HFFc6 (cell line): ENCODE data around the gene RPA3. TPM values are rescaled to one million over a fixed set of nuclear protein-coding genes. Genes with fewer than 3 reads are reported as not detected.
A peak's percentile ranks its signal among the peaks of the same experiment; 100 is the strongest.
"Not testable (repeated sequence)": the region's sequence is repeated elsewhere in the genome, so short reads cannot be mapped to it uniquely, and the experiment has no call there.

Experiments used
- DNase-seq: peaks from one replicate; pipeline ENCODE4 v3.0.0-alpha.2; 2018
- H3K27ac Mint-ChIP-seq: 2 replicates; pipeline ENCODE4 v1.8.0; 2020; ENCODE audit warnings: mild to moderate bottlenecking, mixed read lengths
- H3K27me3 Mint-ChIP-seq: 2 replicates; pipeline ENCODE4 v1.8.0; 2021; ENCODE audit warnings: mild to moderate bottlenecking, moderate library complexity, mixed read lengths; ENCODE audit not compliant: insufficient read depth
- H3K36me3 Mint-ChIP-seq: 2 replicates; pipeline ENCODE4 v1.8.0; 2021; ENCODE audit warnings: low read depth, mixed read lengths
- H3K4me1 Mint-ChIP-seq: 2 replicates; pipeline ENCODE4 v1.8.0; 2020; ENCODE audit warnings: low read depth, mixed read lengths
- H3K4me3 Mint-ChIP-seq: 2 replicates; pipeline ENCODE4 v1.8.0; 2020; ENCODE audit warnings: mild to moderate bottlenecking, moderate library complexity, mixed read lengths
- H3K9me3 Mint-ChIP-seq: 2 replicates; pipeline ENCODE4 v1.8.0; 2020; ENCODE audit warnings: mild to moderate bottlenecking, mixed read lengths
- CTCF ChIP-seq: fragments of 200-600 bp; sonication (generic); IDR thresholded peaks from 2 replicates; pipeline ENCODE4 v1.5.0; 2021; ENCODE audit warnings: antibody characterized with exemption, mild to moderate bottlenecking
- total RNA-seq, 6 experiments: library from RNA; stranded (reverse); fragmentation: NEBNext Ultra II Directional; extraction: Animal tissue kit (Norgen Biotek cat#: 25700); gene quantifications; 2 replicates in 1 of 6; 3 replicates in 5 of 6; pipeline ENCODE4 v1.2.3, GENCODE V29; 2021

RPA3 gene
- total RNA-seq, 6 experiments from 2014 or later = 36.7 to 58.0 (median 51.1) TPM

DNA sequence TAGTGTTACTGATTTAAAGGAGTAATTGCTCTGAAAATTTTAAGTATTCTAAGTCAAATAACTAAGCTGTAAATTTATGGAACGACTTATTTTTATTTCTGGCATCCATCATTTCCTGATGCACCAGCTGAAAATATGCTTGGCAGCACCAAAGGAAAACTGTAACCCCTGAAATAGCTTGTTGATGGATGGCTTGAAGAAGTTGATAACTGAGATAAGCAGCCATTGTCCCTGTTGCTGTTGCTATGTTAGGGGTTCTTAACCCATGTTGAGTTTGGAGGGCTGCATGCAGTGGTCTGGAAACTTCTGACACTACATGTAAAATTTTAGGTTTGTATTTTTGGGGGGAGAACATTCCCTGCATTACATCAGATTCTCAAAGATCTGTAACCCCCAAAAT, 30.6 kb downstream of the RPA3 start:
- no peak overlapping the region for H3K4me3 Mint-ChIP-seq
- no peaks in the 10 kb centered on the region; the same call in none of the 2 replicates for H3K27me3 Mint-ChIP-seq
- DNase-seq = no peak
- no peak overlapping the region for H3K27ac Mint-ChIP-seq
- no peak for TF ChIP-seq CTCF
- H3K9me3 Mint-ChIP-seq = no peaks in the 10 kb centered on the region
- H3K36me3 Mint-ChIP-seq = no peaks in the 10 kb centered on the region
- peaks cover 12% of the 10 kb centered on the region for H3K4me1 Mint-ChIP-seq

- H3K27ac Mint-ChIP-seq = no peak overlapping the region
- no peak overlapping the region for H3K4me3 Mint-ChIP-seq
- TF ChIP-seq CTCF = no peak
- H3K36me3 Mint-ChIP-seq = no peaks in the 10 kb centered on the region
- DNase-seq = no peak
- peaks cover 8% of the 10 kb centered on the region for H3K4me1 Mint-ChIP-seq
- no peaks in the 10 kb centered on the region; the same call in none of the 2 replicates for H3K27me3 Mint-ChIP-seq
- no peaks in the 10 kb centered on the region for H3K9me3 Mint-ChIP-seq
These were observed 31.4 kb downstream of the RPA3 start for GRCh38 chr7:7686811-7687508.

DNA sequence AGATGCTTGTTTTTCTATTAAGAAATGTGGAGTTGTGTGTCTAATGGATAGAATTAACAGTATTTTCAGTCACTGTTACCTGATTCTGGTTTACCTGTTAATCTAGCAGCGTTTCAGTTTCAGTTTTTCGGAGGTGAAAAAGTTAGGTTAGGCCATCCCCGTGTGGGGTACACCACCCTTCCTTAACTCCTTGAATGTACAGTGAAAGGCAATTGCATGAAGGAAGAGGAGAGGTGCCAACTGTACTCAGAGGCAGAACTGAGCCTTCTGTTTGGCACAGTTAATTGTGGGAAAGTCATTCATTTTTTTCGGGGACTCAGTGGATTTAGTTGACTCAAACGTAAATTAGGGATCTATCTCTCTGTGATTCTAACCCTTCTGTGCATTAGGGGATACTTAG, 35.5 kb downstream of the RPA3 start:
- no peak for TF ChIP-seq CTCF
- no peaks in the 10 kb centered on the region; the same call in none of the 2 replicates for H3K27me3 Mint-ChIP-seq
- no peak overlapping the region for H3K4me3 Mint-ChIP-seq
- no peaks in the 10 kb centered on the region for H3K9me3 Mint-ChIP-seq
- H3K27ac Mint-ChIP-seq = no peak overlapping the region
- 0 out of 2 replicates have a peak, but pooled peaks cover 2% of the 10 kb centered on the region for H3K36me3 Mint-ChIP-seq
- no peak for DNase-seq
- H3K4me1 Mint-ChIP-seq = peaks cover 15% of the 10 kb centered on the region

- Mint-ChIP-seq H3K9me3 (no peaks in the 10 kb centered on the region), H3K4me3 (no peak overlapping the region), H3K4me1 (peaks cover 13% of the 10 kb centered on the region), H3K27me3 (no peaks in the 10 kb centered on the region; the same call in none of the 2 replicates), H3K36me3 (peaks cover 9% of the 10 kb centered on the region; the same call in 1 of the 2 replicates), H3K27ac (no peak overlapping the region)
- no peak for DNase-seq
- TF ChIP-seq CTCF = no peak
These were observed 36.5 kb downstream of the RPA3 start for GRCh38 chr7:7681936-7682329.

- H3K4me3 Mint-ChIP-seq = no peak overlapping the region
- peaks cover 9% of the 10 kb centered on the region; the same call in 1 of the 2 replicates for H3K36me3 Mint-ChIP-seq
- H3K4me1 Mint-ChIP-seq = peaks cover 8% of the 10 kb centered on the region
These were observed 37.0 kb downstream of the RPA3 start for GRCh38 chr7:7681191-7681935.

DNA sequence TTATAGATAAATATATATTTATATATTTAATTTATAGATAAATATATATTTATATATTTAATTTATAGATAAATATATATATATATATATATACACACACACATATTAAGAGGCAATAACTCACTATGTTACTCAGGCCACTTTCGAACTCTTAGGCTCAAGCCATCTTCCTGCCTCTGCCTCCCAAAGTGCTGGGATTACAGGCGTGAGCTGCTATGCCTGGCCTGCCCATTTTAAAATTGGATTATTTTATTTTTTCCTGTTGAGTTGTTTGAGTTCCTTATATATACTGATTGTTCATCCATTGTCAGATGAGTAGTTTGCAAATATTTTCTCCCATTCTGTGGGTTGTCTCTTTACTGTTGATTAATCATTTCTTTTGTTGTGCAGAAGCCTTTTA, 38.8 kb downstream of the RPA3 start:
- H3K27ac Mint-ChIP-seq, H3K4me1 Mint-ChIP-seq, DNase-seq, H3K4me3 Mint-ChIP-seq, H3K9me3 Mint-ChIP-seq, H3K27me3 Mint-ChIP-seq, H3K36me3 Mint-ChIP-seq: not testable (repeated sequence)

More at GRCh38 chr7:7681191-7681935, 37.0 kb downstream of the RPA3 start:
- TF ChIP-seq CTCF = peak; percentile 83
- peak; percentile 56 for DNase-seq
- Mint-ChIP-seq H3K9me3 (no peaks in the 10 kb centered on the region), H3K27me3 (no peaks in the 10 kb centered on the region; the same call in 1 of the 2 replicates), H3K27ac (no peak overlapping the region)
